Astrocyte (in vitro differentiated cells and primary cell): ENCODE measurements around the gene DTX2. TPM values are rescaled to one million over a fixed set of nuclear protein-coding genes. Genes with fewer than 3 reads are reported as not detected.
"Not testable (repeated sequence)": the region's sequence is repeated elsewhere in the genome, so short reads cannot be mapped to it uniquely, and the experiment has no call there.

Experiments used
- DNase-seq: peaks from one replicate; pipeline ENCODE4 v3.0.0-alpha.2; 2010; ENCODE audit warnings: low read depth
- FAIRE-seq: peaks from 2 replicates; lab custom pipeline; 2011; peaks lifted over from hg19 to GRCh38; lab: Jason Lieb, UNC
- H2AFZ ChIP-seq: 2 replicates; pipeline ENCODE4 v1.6.0; 2012; ENCODE audit warnings: low read depth, low read length, inconsistent platforms
- H3K27ac ChIP-seq: 2 replicates; pipeline ENCODE4 v1.5.1; 2011; ENCODE audit warnings: low read depth, low read length, inconsistent platforms
- H3K27me3 ChIP-seq: 2 replicates; pipeline ENCODE4 v1.6.0; 2011; ENCODE audit warnings: low read length, inconsistent platforms; ENCODE audit not compliant: insufficient read depth
- H3K36me3 ChIP-seq: 2 replicates; pipeline ENCODE4 v1.5.1; 2011; ENCODE audit warnings: low read length, inconsistent platforms; ENCODE audit not compliant: insufficient read depth
- H3K4me1 ChIP-seq: 2 replicates; pipeline ENCODE4 v1.5.1; 2011; ENCODE audit warnings: low read length, inconsistent platforms; ENCODE audit not compliant: insufficient read depth
- H3K4me2 ChIP-seq: 2 replicates; pipeline ENCODE4 v1.6.0; 2012; ENCODE audit warnings: low read length, inconsistent platforms
- H3K4me3 ChIP-seq: 2 replicates; pipeline ENCODE4 v1.5.1; 2011; ENCODE audit warnings: low read depth, mild to moderate bottlenecking, low read length, inconsistent platforms; ENCODE audit not compliant: insufficient read depth
- H3K79me2 ChIP-seq: 2 replicates; pipeline ENCODE4 v1.6.0; 2012; ENCODE audit warnings: mild to moderate bottlenecking, low read length, inconsistent platforms; ENCODE audit not compliant: insufficient read depth
- H3K9ac ChIP-seq: 2 replicates; pipeline ENCODE4 v1.6.0; 2012; ENCODE audit warnings: mild to moderate bottlenecking, low read length, inconsistent platforms
- H3K9me3 ChIP-seq: 2 replicates; pipeline ENCODE4 v1.5.1; 2012; ENCODE audit warnings: low read depth, mild to moderate bottlenecking, low read length, inconsistent platforms; ENCODE audit not compliant: insufficient read depth
- H4K20me1 ChIP-seq: 2 replicates; pipeline ENCODE4 v1.6.0; 2012; ENCODE audit warnings: low read length, inconsistent platforms; ENCODE audit not compliant: insufficient read depth
- H3K27ac Mint-ChIP-seq: one replicate; pipeline ENCODE4 v1.8.0; 2021; ENCODE audit warnings: mild to moderate bottlenecking, mixed read lengths; ENCODE audit not compliant: unreplicated experiment
- H3K27me3 Mint-ChIP-seq: one replicate; pipeline ENCODE4 v1.8.0; 2021; ENCODE audit warnings: low read depth, mixed read lengths; ENCODE audit not compliant: unreplicated experiment
- H3K36me3 Mint-ChIP-seq: one replicate; pipeline ENCODE4 v1.8.0; 2021; ENCODE audit warnings: low read depth, mixed read lengths; ENCODE audit not compliant: unreplicated experiment
- H3K4me1 Mint-ChIP-seq: one replicate; pipeline ENCODE4 v1.8.0; 2021; ENCODE audit warnings: low read depth, mixed read lengths; ENCODE audit not compliant: unreplicated experiment
- H3K4me3 Mint-ChIP-seq: one replicate; pipeline ENCODE4 v1.8.0; 2021; ENCODE audit warnings: mild to moderate bottlenecking, moderate library complexity, mixed read lengths; ENCODE audit not compliant: unreplicated experiment
- H3K9me3 Mint-ChIP-seq: one replicate; pipeline ENCODE4 v1.8.0; 2021; ENCODE audit warnings: mild to moderate bottlenecking, mixed read lengths; ENCODE audit not compliant: unreplicated experiment
- total RNA-seq: library from RNA; stranded (reverse); gene quantifications from 2 replicates; pipeline ENCODE4 v1.2.1, GENCODE V29; 2021

Gene DTX2
- total RNA-seq, 1 donor from 2014 or later, result 19.7 TPM

GRCh38 chr7:76476742-76477474 lies 15.4 kb downstream of the DTX2 start:
- H3K36me3 Mint-ChIP-seq, H3K36me3 ChIP-seq, H3K4me2 ChIP-seq, H3K4me1 ChIP-seq, DNase-seq, H3K9ac ChIP-seq, H3K27me3 ChIP-seq, FAIRE-seq, H3K9me3 Mint-ChIP-seq, H2AFZ ChIP-seq, H3K79me2 ChIP-seq, H4K20me1 ChIP-seq, H3K27ac Mint-ChIP-seq, H3K9me3 ChIP-seq, H3K27me3 Mint-ChIP-seq, H3K4me1 Mint-ChIP-seq, H3K4me3 Mint-ChIP-seq, H3K4me3 ChIP-seq, H3K27ac ChIP-seq: not testable (repeated sequence)

GRCh38 chr7:76479628-76480027 lies 18.1 kb downstream of the DTX2 start:
- not testable (repeated sequence) for H4K20me1 ChIP-seq, H3K9ac ChIP-seq, H3K36me3 Mint-ChIP-seq, H3K36me3 ChIP-seq, H3K9me3 Mint-ChIP-seq, H3K79me2 ChIP-seq, H3K27me3 ChIP-seq, H3K4me1 ChIP-seq, H3K27ac Mint-ChIP-seq, H3K4me2 ChIP-seq, H3K9me3 ChIP-seq, H3K27me3 Mint-ChIP-seq, H3K4me3 Mint-ChIP-seq, H3K4me3 ChIP-seq, H3K27ac ChIP-seq, H2AFZ ChIP-seq, FAIRE-seq, DNase-seq, H3K4me1 Mint-ChIP-seq

- H3K9me3 ChIP-seq, H3K36me3 ChIP-seq, FAIRE-seq, DNase-seq, H3K79me2 ChIP-seq, H3K4me2 ChIP-seq, H2AFZ ChIP-seq, H3K4me3 Mint-ChIP-seq, H3K36me3 Mint-ChIP-seq, H3K4me1 Mint-ChIP-seq, H3K9ac ChIP-seq, H3K4me1 ChIP-seq, H3K4me3 ChIP-seq, H3K9me3 Mint-ChIP-seq, H4K20me1 ChIP-seq, H3K27ac ChIP-seq, H3K27me3 Mint-ChIP-seq, H3K27me3 ChIP-seq, H3K27ac Mint-ChIP-seq: not testable (repeated sequence)
Observed at GRCh38 chr7:76480403-76481253, 19.1 kb downstream of the DTX2 start.

- not testable (repeated sequence) for H3K27me3 ChIP-seq, H2AFZ ChIP-seq, H3K36me3 ChIP-seq, DNase-seq, FAIRE-seq, H3K4me2 ChIP-seq, H4K20me1 ChIP-seq, H3K27ac Mint-ChIP-seq, H3K4me1 Mint-ChIP-seq, H3K4me1 ChIP-seq, H3K4me3 Mint-ChIP-seq, H3K9ac ChIP-seq, H3K79me2 ChIP-seq, H3K27ac ChIP-seq, H3K4me3 ChIP-seq, H3K9me3 Mint-ChIP-seq, H3K27me3 Mint-ChIP-seq, H3K9me3 ChIP-seq, H3K36me3 Mint-ChIP-seq
Observed at GRCh38 chr7:76482660-76483059, 21.2 kb downstream of the DTX2 start.

- not testable (repeated sequence) for H4K20me1 ChIP-seq, H3K9me3 Mint-ChIP-seq, H3K36me3 ChIP-seq, DNase-seq, H3K4me3 Mint-ChIP-seq, H3K4me3 ChIP-seq, H3K27ac Mint-ChIP-seq, H3K9me3 ChIP-seq, H3K27me3 Mint-ChIP-seq, H2AFZ ChIP-seq, H3K79me2 ChIP-seq, H3K4me1 ChIP-seq, H3K27me3 ChIP-seq, H3K9ac ChIP-seq, H3K4me2 ChIP-seq, H3K4me1 Mint-ChIP-seq, H3K27ac ChIP-seq, H3K36me3 Mint-ChIP-seq, FAIRE-seq
Observed at GRCh38 chr7:76483081-76483480, 21.6 kb downstream of the DTX2 start.

GRCh38 chr7:76484456-76484855 lies 22.9 kb downstream of the DTX2 start:
- not testable (repeated sequence) for H2AFZ ChIP-seq, H3K9me3 ChIP-seq, H3K4me1 Mint-ChIP-seq, H3K79me2 ChIP-seq, H3K9ac ChIP-seq, H3K4me3 ChIP-seq, H3K4me3 Mint-ChIP-seq, H3K27me3 Mint-ChIP-seq, H3K36me3 ChIP-seq, H3K27ac ChIP-seq, H3K27me3 ChIP-seq, H3K9me3 Mint-ChIP-seq, H4K20me1 ChIP-seq, H3K4me2 ChIP-seq, H3K36me3 Mint-ChIP-seq, FAIRE-seq, DNase-seq, H3K4me1 ChIP-seq, H3K27ac Mint-ChIP-seq
